Uterus (tissue), 4 donors: ENCODE data around the gene ATP10D. TPM values are rescaled to one million over a fixed set of nuclear protein-coding genes. Genes with fewer than 3 reads are reported as not detected.

ENCODE experiments used
- DNase-seq, 2 donors: peaks; one replicate each; pipeline ENCODE4 v3.0.0-alpha.2; 2019 to 2020
- H3K27ac ChIP-seq, 2 donors: fragments of 200-600 bp; sonication (generic); 1 replicate in 1 of 2; 2 replicates in 1 of 2; pipeline ENCODE4 v1.5.1; 2016 to 2018
- H3K27me3 ChIP-seq, 2 donors: fragments of 200-600 bp; sonication (generic); one replicate each; pipeline ENCODE4 v1.5.1; 2018 to 2019; ENCODE audit warnings: control low read depth in 1 of 2
- H3K36me3 ChIP-seq, 2 donors: fragments of 200-600 bp; sonication (generic); one replicate each; pipeline ENCODE4 v1.5.1; 2019; ENCODE audit warnings: control low read depth in 1 of 2
- H3K4me1 ChIP-seq, 2 donors: fragments of 200-600 bp; sonication (generic); one replicate each; pipeline ENCODE4 v1.5.1; 2018 to 2019; ENCODE audit warnings: control low read depth in 1 of 2
- H3K4me3 ChIP-seq, 2 donors: fragments of 200-600 bp; sonication (generic); 1 replicate in 1 of 2; 2 replicates in 1 of 2; pipeline ENCODE4 v1.5.1; 2018 to 2019; ENCODE audit warnings: mild to moderate bottlenecking in 1 of 2
- H3K9me3 ChIP-seq, 2 donors: fragments of 200-600 bp; sonication (generic); one replicate each; pipeline ENCODE4 v1.5.1; 2019; ENCODE audit warnings: control low read depth in 1 of 2
- POLR2A ChIP-seq, 2 donors: fragments of 450-650 bp; IDR thresholded peaks; one replicate each; pipeline ENCODE4 v1.6.1; 2016; ENCODE audit warnings: antibody characterized with exemption in 2 of 2, mild to moderate bottlenecking in 1 of 2, moderate library complexity in 1 of 2
- intact Hi-C: fragments of 100-400 bp; cut with DNase I; formaldehyde crosslinking; loops from one replicate; pipeline ENCODE4 v1.15.1; 2023; ENCODE audit warnings: low total_unique reads
- total RNA-seq, 4 donors: library from RNA; depleted of rRNA in 3 of 4; stranded (reverse); fragments of >200 nt in 3 of 4; gene quantifications; one replicate each; pipeline versions ENCODE4 v1.1.0 to v1.2.4, GENCODE V29; 2014 to 2023
- TF ChIP-seq, protein P1 (sequence below), 4 experiments: fragments of 200-600 bp in 2 of 4; fragments of 450-650 bp in 2 of 4; sonication (generic) in 2 of 4; IDR thresholded peaks; one replicate each; pipeline ENCODE4 v1.5.1; 2016 to 2019; ENCODE audit warnings: antibody characterized with exemption in 4 of 4, mild to moderate bottlenecking in 2 of 4, moderate library complexity in 1 of 4
- donor health status: DM: yes; HTN: yes; CAD: no.

The ATP10D gene
- total RNA-seq, 4 donors from 2014 or later, result 17.4 to 52.6 (median 27.3) TPM

DNA sequence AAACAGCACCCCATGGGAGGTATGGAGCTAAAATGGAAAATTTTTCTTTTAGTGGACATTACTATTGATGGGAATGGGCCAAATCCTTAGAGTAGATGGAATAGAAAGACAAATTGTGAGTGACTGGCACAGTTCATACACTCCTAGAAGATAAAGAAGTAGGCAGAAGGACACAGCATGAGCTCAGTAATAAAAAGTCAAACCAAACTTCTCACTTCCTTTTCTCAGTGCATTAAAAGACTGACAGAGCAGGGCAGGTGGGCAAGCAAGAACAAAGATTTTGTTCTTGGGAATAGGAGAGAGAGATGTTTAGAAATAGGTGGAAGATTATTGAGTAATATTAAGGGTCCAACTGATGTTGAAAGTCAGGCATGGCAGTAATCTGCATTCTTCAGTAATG, 132.5 kb downstream of the ATP10D start:
- Histone ChIP-seq H3K9me3 (no peaks in the 10 kb centered on the region), H3K36me3 (no peaks in the 10 kb centered on the region), H3K27me3 (no peaks in the 10 kb centered on the region), H3K27ac (no peak overlapping the region), H3K4me1 (no peaks in the 10 kb centered on the region), H3K4me3 (no peak overlapping the region)
- no peak for DNase-seq
- TF ChIP-seq, protein P1, sequence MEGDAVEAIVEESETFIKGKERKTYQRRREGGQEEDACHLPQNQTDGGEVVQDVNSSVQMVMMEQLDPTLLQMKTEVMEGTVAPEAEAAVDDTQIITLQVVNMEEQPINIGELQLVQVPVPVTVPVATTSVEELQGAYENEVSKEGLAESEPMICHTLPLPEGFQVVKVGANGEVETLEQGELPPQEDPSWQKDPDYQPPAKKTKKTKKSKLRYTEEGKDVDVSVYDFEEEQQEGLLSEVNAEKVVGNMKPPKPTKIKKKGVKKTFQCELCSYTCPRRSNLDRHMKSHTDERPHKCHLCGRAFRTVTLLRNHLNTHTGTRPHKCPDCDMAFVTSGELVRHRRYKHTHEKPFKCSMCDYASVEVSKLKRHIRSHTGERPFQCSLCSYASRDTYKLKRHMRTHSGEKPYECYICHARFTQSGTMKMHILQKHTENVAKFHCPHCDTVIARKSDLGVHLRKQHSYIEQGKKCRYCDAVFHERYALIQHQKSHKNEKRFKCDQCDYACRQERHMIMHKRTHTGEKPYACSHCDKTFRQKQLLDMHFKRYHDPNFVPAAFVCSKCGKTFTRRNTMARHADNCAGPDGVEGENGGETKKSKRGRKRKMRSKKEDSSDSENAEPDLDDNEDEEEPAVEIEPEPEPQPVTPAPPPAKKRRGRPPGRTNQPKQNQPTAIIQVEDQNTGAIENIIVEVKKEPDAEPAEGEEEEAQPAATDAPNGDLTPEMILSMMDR (IDR thresholded peaks at IDR 0.05), result no peak
- TF ChIP-seq POLR2A (IDR thresholded peaks at IDR 0.05), result no peak
- intact Hi-C loops, result no loop called here

DNA sequence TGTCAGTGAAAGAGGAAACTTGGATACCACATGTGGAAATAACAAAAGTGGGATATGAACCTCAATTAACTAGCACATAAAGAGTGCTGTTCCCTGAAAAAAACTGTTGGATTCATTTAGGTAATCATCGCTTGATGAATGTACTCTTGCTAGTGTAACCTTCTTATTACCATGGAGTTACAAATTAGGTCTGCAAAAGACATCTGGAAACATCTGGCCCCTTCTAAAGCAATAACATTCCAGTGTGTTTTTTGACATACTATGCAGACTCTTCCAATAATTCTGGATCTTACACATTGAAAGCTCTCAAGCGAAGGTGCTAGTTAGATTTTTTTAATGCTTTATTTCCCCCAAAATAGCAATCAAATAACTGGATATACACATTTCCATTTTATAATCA, 134.6 kb downstream of the ATP10D start:
- H3K36me3 ChIP-seq, result no peaks in the 10 kb centered on the region
- TF ChIP-seq POLR2A (IDR thresholded peaks at IDR 0.05), result no peak
- TF ChIP-seq, protein P1 (IDR thresholded peaks at IDR 0.05), result no peak
- intact Hi-C loops, result no loop called here
- H3K4me3 ChIP-seq, result no peak overlapping the region
- H3K9me3 ChIP-seq, result no peaks in the 10 kb centered on the region
- no peaks in the 10 kb centered on the region for H3K27me3 ChIP-seq
- no peaks in the 10 kb centered on the region for H3K4me1 ChIP-seq
- peak overlapping the region in 1 of 2 donors; percentile 28 for H3K27ac ChIP-seq
- DNase-seq, result no peak

DNA sequence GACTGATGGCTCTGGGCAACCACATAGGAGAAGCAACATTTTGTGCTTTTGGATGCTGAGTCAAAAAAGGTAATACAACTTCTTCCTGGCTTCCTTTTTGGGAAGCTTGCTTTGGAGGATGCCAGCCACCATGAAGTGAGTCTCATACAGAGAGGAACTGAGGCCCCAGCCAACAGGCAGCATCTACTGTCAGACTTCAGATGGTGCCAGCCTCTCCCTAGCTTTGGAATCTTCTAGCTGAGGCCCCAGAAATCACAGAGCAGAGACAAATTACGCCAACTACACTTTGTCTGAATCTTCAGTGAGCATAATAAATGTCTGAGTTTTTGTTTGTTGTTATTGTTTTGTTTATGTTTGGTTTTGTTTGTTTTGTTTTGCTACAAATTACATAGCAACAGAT, 136.1 kb downstream of the ATP10D start:
- Histone ChIP-seq H3K27me3 (no peaks in the 10 kb centered on the region), H3K9me3 (no peaks in the 10 kb centered on the region), H3K36me3 (no peaks in the 10 kb centered on the region), H3K4me1 (no peaks in the 10 kb centered on the region), H3K27ac (no peak overlapping the region), H3K4me3 (no peak overlapping the region)
- intact Hi-C loops, result no loop called here
- TF ChIP-seq, protein P1 (IDR thresholded peaks at IDR 0.05), result no peak
- no peak for TF ChIP-seq POLR2A (IDR thresholded peaks at IDR 0.05)
- no peak for DNase-seq

DNA sequence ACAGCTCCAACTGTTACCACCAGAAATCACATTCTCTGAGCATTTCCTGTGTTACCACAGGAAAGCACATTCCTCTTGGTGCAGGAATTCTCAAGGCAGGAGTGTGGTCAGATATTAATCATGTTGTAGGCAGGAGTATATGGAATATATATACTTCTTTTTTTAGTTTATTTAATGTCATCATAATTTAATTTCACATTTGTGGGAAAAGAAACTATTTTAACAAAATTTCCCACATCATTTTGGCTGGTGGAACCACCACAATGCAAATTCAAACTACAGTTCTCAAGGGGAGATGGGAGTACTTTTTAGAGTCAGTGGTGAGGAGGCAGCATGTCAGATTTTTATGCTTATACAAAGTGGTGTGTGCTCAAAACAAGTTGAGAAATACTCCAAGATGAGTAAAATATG, 139.0 kb downstream of the ATP10D start:
- Histone ChIP-seq H3K4me1 (no peaks in the 10 kb centered on the region), H3K27ac (no peak overlapping the region), H3K36me3 (no peaks in the 10 kb centered on the region), H3K4me3 (no peak overlapping the region), H3K9me3 (no peaks in the 10 kb centered on the region), H3K27me3 (no peaks in the 10 kb centered on the region)
- TF ChIP-seq, protein P1 (IDR thresholded peaks at IDR 0.05), result no peak
- DNase-seq, result no peak
- intact Hi-C loops, result no loop called here

DNA sequence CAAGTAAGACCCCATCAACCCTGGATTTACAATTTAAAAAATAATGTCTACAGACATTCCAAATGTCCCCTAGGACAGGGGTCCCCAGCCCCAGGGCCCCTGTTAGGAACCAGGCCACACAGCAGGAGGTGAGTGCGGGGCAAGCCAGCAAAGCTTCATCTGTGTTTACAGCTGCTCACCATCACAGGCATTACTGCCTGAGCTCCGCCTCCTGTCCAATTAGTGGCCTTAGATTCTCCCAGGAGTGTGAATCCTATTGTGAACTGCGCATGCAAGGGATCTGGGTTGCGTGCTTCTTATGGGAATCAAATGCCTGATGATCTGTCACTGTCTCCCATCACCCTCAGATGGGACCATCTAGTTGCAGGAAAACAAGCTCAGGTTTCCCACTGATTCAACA, 146.1 kb downstream of the ATP10D start:
- Histone ChIP-seq H3K4me3 (no peak overlapping the region), H3K9me3 (no peaks in the 10 kb centered on the region), H3K36me3 (no peaks in the 10 kb centered on the region), H3K27ac (peak overlapping the region; percentile 33 to 57), H3K27me3 (no peaks in the 10 kb centered on the region), H3K4me1 (no peaks in the 10 kb centered on the region)
- TF ChIP-seq, protein P1 (IDR thresholded peaks at IDR 0.05), result no peak
- no peak for TF ChIP-seq POLR2A (IDR thresholded peaks at IDR 0.05)
- intact Hi-C loops, result no loop called here
- peak in 1 of 2 donors; percentile 20 for DNase-seq
